NB4 (cell line): ENCODE measurements around the gene KLK12.

Experiments
- MYC ChIP-seq: IDR thresholded peaks from 2 replicates; pipeline ENCODE4 v1.6.1; 2011; ENCODE audit warnings: low read depth, low read length
- TF ChIP-seq, protein P1 (sequence below): IDR thresholded peaks from one replicate; pipeline ENCODE4 v1.5.1; 2012; ENCODE audit warnings: low read depth, low read length

DNA sequence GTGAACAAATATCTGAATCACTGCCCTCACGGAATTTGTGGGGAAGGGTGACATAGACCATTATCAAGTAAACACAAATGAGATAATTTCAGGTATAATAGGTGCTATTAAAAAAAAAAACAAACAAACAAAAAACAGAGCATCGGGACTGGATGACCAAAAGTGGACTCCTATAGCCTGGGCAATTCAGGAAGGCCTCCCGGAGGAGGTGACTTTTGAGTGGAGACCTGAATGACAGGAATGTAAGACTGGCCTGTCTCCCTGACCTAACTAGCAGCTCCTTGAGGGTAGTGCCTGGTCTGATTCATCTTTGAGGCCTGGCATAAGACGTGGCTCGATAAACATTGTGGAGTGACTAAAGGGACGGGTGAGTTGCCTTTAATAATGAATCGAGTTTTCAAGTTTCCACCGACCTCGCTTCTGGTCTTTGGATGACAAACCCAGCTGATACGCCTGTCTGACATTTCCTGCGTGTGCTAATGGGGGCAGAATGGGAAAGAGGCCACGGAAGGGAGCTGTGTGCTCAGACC lies 22.1 kb downstream of the KLK12 start:
- TF ChIP-seq, protein P1, sequence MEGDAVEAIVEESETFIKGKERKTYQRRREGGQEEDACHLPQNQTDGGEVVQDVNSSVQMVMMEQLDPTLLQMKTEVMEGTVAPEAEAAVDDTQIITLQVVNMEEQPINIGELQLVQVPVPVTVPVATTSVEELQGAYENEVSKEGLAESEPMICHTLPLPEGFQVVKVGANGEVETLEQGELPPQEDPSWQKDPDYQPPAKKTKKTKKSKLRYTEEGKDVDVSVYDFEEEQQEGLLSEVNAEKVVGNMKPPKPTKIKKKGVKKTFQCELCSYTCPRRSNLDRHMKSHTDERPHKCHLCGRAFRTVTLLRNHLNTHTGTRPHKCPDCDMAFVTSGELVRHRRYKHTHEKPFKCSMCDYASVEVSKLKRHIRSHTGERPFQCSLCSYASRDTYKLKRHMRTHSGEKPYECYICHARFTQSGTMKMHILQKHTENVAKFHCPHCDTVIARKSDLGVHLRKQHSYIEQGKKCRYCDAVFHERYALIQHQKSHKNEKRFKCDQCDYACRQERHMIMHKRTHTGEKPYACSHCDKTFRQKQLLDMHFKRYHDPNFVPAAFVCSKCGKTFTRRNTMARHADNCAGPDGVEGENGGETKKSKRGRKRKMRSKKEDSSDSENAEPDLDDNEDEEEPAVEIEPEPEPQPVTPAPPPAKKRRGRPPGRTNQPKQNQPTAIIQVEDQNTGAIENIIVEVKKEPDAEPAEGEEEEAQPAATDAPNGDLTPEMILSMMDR = no peak
- TF ChIP-seq MYC = no peak
